Measurements from ENCODE around the gene C2CD3.
"Not testable (repeated sequence)": the region's sequence is repeated elsewhere in the genome, so short reads cannot be mapped to it uniquely, and the experiment has no call there.

Gene C2CD3

GRCh38 chr11:74063628-74064027, 107.2 kb downstream of the C2CD3 start:
- DNase-seq (ENCODE audit: low read depth): not testable (repeated sequence)

GRCh38 chr11:74061599-74061998, 109.2 kb downstream of the C2CD3 start:
- DNase-seq (ENCODE audit: low read depth): not testable (repeated sequence)

- DNase-seq (ENCODE audit: low read depth): no peak
Measured at GRCh38 chr11:74057249-74058151, 113.3 kb downstream of the C2CD3 start.

- DNase-seq (ENCODE audit: low read depth): no peak
Measured at GRCh38 chr11:74055938-74056337, 114.9 kb downstream of the C2CD3 start.

GRCh38 chr11:74050465-74050864, 120.3 kb downstream of the C2CD3 start:
- no peak for DNase-seq (ENCODE audit: low read depth)

GRCh38 chr11:74048993-74049392, 121.8 kb downstream of the C2CD3 start:
- DNase-seq (ENCODE audit: low read depth): no peak

- DNase-seq (ENCODE audit: low read depth): no peak
Measured at GRCh38 chr11:74044538-74044937, 126.3 kb downstream of the C2CD3 start.

GRCh38 chr11:74043450-74043849, 127.4 kb downstream of the C2CD3 start:
- DNase-seq (ENCODE audit: low read depth): no peak

- no peak for DNase-seq (ENCODE audit: low read depth)
Measured at GRCh38 chr11:74037309-74037708, 133.5 kb downstream of the C2CD3 start.

- DNase-seq (ENCODE audit: low read depth): no peak
Measured at GRCh38 chr11:74035264-74035663, 135.5 kb downstream of the C2CD3 start.

GRCh38 chr11:74033046-74033445, 137.8 kb downstream of the C2CD3 start:
- no peak for DNase-seq (ENCODE audit: low read depth)

GRCh38 chr11:74030723-74031676, 139.8 kb downstream of the C2CD3 start:
- no peak for DNase-seq (ENCODE audit: low read depth)

GRCh38 chr11:74025467-74026166, 145.2 kb downstream of the C2CD3 start:
- no peak for DNase-seq (ENCODE audit: low read depth)

GRCh38 chr11:74024261-74025029, 146.4 kb downstream of the C2CD3 start:
- DNase-seq (ENCODE audit: low read depth): no peak

- no peak for DNase-seq (ENCODE audit: low read depth)
Measured at GRCh38 chr11:74023276-74023675, 147.5 kb downstream of the C2CD3 start.

- no peak for DNase-seq (ENCODE audit: low read depth)
Measured at GRCh38 chr11:74022546-74022945, 148.3 kb downstream of the C2CD3 start.

- DNase-seq (ENCODE audit: low read depth): no peak
Measured at GRCh38 chr11:74021998-74022397, 148.8 kb downstream of the C2CD3 start.

- no peak for DNase-seq (ENCODE audit: low read depth)
Measured at GRCh38 chr11:74020539-74020938, 150.3 kb downstream of the C2CD3 start.

- DNase-seq (ENCODE audit: low read depth): no peak
Measured at GRCh38 chr11:74019860-74020259, 150.9 kb downstream of the C2CD3 start.

- DNase-seq (ENCODE audit: low read depth): no peak
Measured at GRCh38 chr11:74019104-74019738, 151.6 kb downstream of the C2CD3 start.

Measured in stimulated activated CD8-positive, alpha-beta memory T cell treated with anti-CD3 and anti-CD28 coated beads, Interleukin-15, amount 100 ng/mL, for 24 hours (primary cell).